Naive thymus-derived CD4-positive, alpha-beta T cell (primary cell): Measurements from ENCODE around the gene LAPTM5. TPM values are rescaled to one million over a fixed set of nuclear protein-coding genes. Genes with fewer than 3 reads are reported as not detected.

ENCODE experiments used
- ATAC-seq: fragments of 150-1000 bp; cut with Tn5 transposase; 2 replicates; pipeline ENCODE4 v1.10.0; 2021; ENCODE audit warnings: mild to moderate bottlenecking, moderate library complexity
- CTCF ChIA-PET: fragments of 350-600 bp; sonication (Branson Sonifier 250); formaldehyde crosslinking; loops from one replicate; lab custom pipeline; 2021; ENCODE audit warnings: antibody characterized with exemption; lab: Charles Lee
- POLR2A ChIA-PET: fragments of 350-600 bp; sonication (Branson Sonifier 250); formaldehyde crosslinking; loops from one replicate; lab custom pipeline; 2021; ENCODE audit warnings: antibody characterized with exemption, inconsistent platforms; lab: Charles Lee
- DNase-seq, 9 donors: peaks; one replicate each; pipeline versions ENCODE4 v3.0.0 to v3.0.0-alpha.2; 2020 to 2022; ENCODE audit warnings: mixed read lengths in 1 of 9
- H3K27ac ChIP-seq: one replicate; pipeline ENCODE4 v1.7.0; 2013; ENCODE audit warnings: mild to moderate bottlenecking, low read depth, low read length, moderate library complexity
- H3K27me3 ChIP-seq, 2 donors: one replicate each; pipeline ENCODE4 v1.7.0; 2013; ENCODE audit warnings: low read length in 2 of 2, mild to moderate bottlenecking in 2 of 2, moderate library complexity in 2 of 2; ENCODE audit not compliant: control insufficient read depth in 2 of 2, insufficient read depth in 2 of 2
- H3K36me3 ChIP-seq, 3 experiments: 1 replicate in 2 of 3; 2 replicates in 1 of 3; pipeline ENCODE4 v1.7.0; 2013; ENCODE audit warnings: low read length in 3 of 3, mild to moderate bottlenecking in 3 of 3, moderate library complexity in 1 of 3; ENCODE audit not compliant: insufficient read depth in 3 of 3, control insufficient read depth in 2 of 3
- H3K4me1 ChIP-seq, 2 donors: one replicate each; pipeline ENCODE4 v1.7.0; 2013; ENCODE audit warnings: low read length in 2 of 2, mild to moderate bottlenecking in 2 of 2, moderate library complexity in 1 of 2; ENCODE audit not compliant: control insufficient read depth in 2 of 2, insufficient read depth in 2 of 2
- H3K4me3 ChIP-seq: 2 replicates; pipeline ENCODE4 v1.7.0; 2013; ENCODE audit warnings: mild to moderate bottlenecking, low read length
- H3K9me3 ChIP-seq, 3 experiments: 1 replicate in 2 of 3; 2 replicates in 1 of 3; pipeline ENCODE4 v1.7.0; 2013; ENCODE audit warnings: low read length in 3 of 3; ENCODE audit not compliant: control insufficient read depth in 2 of 3
- H3K27ac Mint-ChIP-seq, 9 donors: one replicate each; pipeline ENCODE4 v1.8.0; 2020 to 2022; ENCODE audit warnings: mixed read lengths in 9 of 9, mild to moderate bottlenecking in 8 of 9, moderate library complexity in 5 of 9, inconsistent platforms in 2 of 9
- H3K27me3 Mint-ChIP-seq, 5 donors: one replicate each; pipeline ENCODE4 v1.8.0; 2021 to 2022; ENCODE audit warnings: mixed read lengths in 5 of 5, mild to moderate bottlenecking in 1 of 5
- H3K36me3 Mint-ChIP-seq, 5 donors: one replicate each; pipeline ENCODE4 v1.8.0; 2020 to 2022; ENCODE audit warnings: mixed read lengths in 5 of 5, mild to moderate bottlenecking in 3 of 5, inconsistent platforms in 1 of 5
- H3K4me1 Mint-ChIP-seq, 7 donors: one replicate each; pipeline ENCODE4 v1.8.0; 2020 to 2022; ENCODE audit warnings: mixed read lengths in 7 of 7, mild to moderate bottlenecking in 3 of 7, inconsistent platforms in 1 of 7
- H3K4me3 Mint-ChIP-seq, 10 donors: one replicate each; pipeline ENCODE4 v1.8.0; 2020 to 2022; ENCODE audit warnings: mild to moderate bottlenecking in 10 of 10, mixed read lengths in 10 of 10, moderate library complexity in 6 of 10, inconsistent platforms in 2 of 10
- H3K9me3 Mint-ChIP-seq, 11 donors: one replicate each; pipeline ENCODE4 v1.8.0; 2020 to 2022; ENCODE audit warnings: mixed read lengths in 11 of 11, mild to moderate bottlenecking in 4 of 11, inconsistent platforms in 1 of 11, moderate library complexity in 1 of 11
- intact Hi-C, 2 donors: fragments of 100-400 bp; cut with micrococcal nuclease; formaldehyde crosslinking; loops; one replicate each; pipeline ENCODE4 v1.15.1; 2023
- polyA plus RNA-seq, 2 donors: library from polyadenylated mRNA; unstranded; fragments of 300-500 nt; fragmentation: Illumina TruSeq; gene quantifications; one replicate each; pipeline ENCODE4 v1.2.3, GENCODE V29; 2021
- total RNA-seq, 6 experiments: library from RNA in 5 of 6; stranded (reverse) in 5 of 6; gene quantifications; 1 replicate in 5 of 6; 2 replicates in 1 of 6; pipeline ENCODE4 v1.2.3 and lab custom pipeline; 2021 to 2026

The LAPTM5 gene
- total RNA-seq (100 to 1,000 TPM; 464 to 783 (median 647) TPM), polyA plus RNA-seq (100 to 1,000 TPM; 551 to 556 TPM), total RNA-seq (lab: John Stamatoyannopoulos, UW) (533 reads per million, percentile 98 among the genes with 10 or more reads in this experiment)

GRCh38 chr1:30757352-30758120 lies at the start of gene LAPTM5:
Gene LAPTM5 (minus strand): TSS chr1:30757774. CDS start chr1:30757745, 29 bp downstream.
- H3K4me3 ChIP-seq = peak within 1 kb of the TSS; percentile 80
- DNase-seq = peak in 8 of 9 donors; percentile 50 to 70 (median 60)
- peak; percentile 62 for ATAC-seq
- peak within 1 kb of the TSS; percentile 98 for H3K27ac ChIP-seq
- H3K4me3 Mint-ChIP-seq = peak within 1 kb of the TSS; percentile 95 to 100 (median 98)
- peaks cover 58 to 59% of the 10 kb centered on the region in 2 donors for H3K4me1 ChIP-seq
- ChIA-PET CTCF (interaction anchor here (1.3 to 12.1 kb wide), 4 partner anchors 11 to 37 kb away, joined by 3 to 133 read pairs (median 76); no protein-coding TSS in a partner anchor), POLR2A (interaction anchor here (0.5 to 42.4 kb wide), 4 partner anchors 2 to 28 kb away, joined by 3 to 1281 read pairs (median 657); partner anchors contain the start of genes LAPTM5 and MATN1)
- intact Hi-C loops = loop anchor here (1.0 to 10.0 kb wide), 6 partner anchors 8 to 307 kb away; partner anchors contain the start of gene PUM1 (in 1 of the 2)
- peaks cover 0 to 33% (median 6%) of the 10 kb centered on the region in 5 donors for H3K36me3 Mint-ChIP-seq
- H3K27ac Mint-ChIP-seq = peak within 1 kb of the TSS; percentile 90 to 100 (median 97)
- H3K36me3 ChIP-seq = peaks cover 0 to 9% (median 0%) of the 10 kb centered on the region in 3 experiments
- H3K27me3 ChIP-seq = no peaks in the 10 kb centered on the region
- no peaks in the 10 kb centered on the region for H3K9me3 ChIP-seq
- no peaks in the 10 kb centered on the region for H3K9me3 Mint-ChIP-seq
- peaks cover 65 to 90% (median 80%) of the 10 kb centered on the region in 7 donors for H3K4me1 Mint-ChIP-seq
- no peaks in the 10 kb centered on the region for H3K27me3 Mint-ChIP-seq

GRCh38 chr1:30806381-30807317 lies 49.1 kb upstream of the LAPTM5 start:
- H3K4me3 Mint-ChIP-seq = no peak overlapping the region
- no peaks in the 10 kb centered on the region for H3K9me3 Mint-ChIP-seq
- Histone ChIP-seq H3K9me3 (no peaks in the 10 kb centered on the region), H3K27ac (no peak overlapping the region), H3K27me3 (peaks cover 0 to 5% of the 10 kb centered on the region in 2 donors), H3K4me3 (no peak overlapping the region), H3K4me1 (no peaks in the 10 kb centered on the region), H3K36me3 (no peaks in the 10 kb centered on the region)
- intact Hi-C loops = no loop called here
- H3K27me3 Mint-ChIP-seq = peaks cover 34 to 77% (median 53%) of the 10 kb centered on the region in 5 donors
- H3K27ac Mint-ChIP-seq = no peak overlapping the region
- DNase-seq = no peak
- H3K36me3 Mint-ChIP-seq = no peaks in the 10 kb centered on the region
- ChIA-PET POLR2A (no interaction called here), CTCF (no interaction called here)
- no peak for ATAC-seq
- peaks cover 0 to 7% (median 3%) of the 10 kb centered on the region in 7 donors for H3K4me1 Mint-ChIP-seq

- Mint-ChIP-seq H3K27me3 (peaks cover 34 to 70% (median 48%) of the 10 kb centered on the region in 5 donors), H3K27ac (no peak overlapping the region), H3K36me3 (no peaks in the 10 kb centered on the region), H3K4me1 (peaks cover 0 to 7% (median 3%) of the 10 kb centered on the region in 7 donors), H3K9me3 (no peaks in the 10 kb centered on the region), H3K4me3 (no peak overlapping the region)
- DNase-seq (no peak), ATAC-seq (peak; percentile 26)
- Histone ChIP-seq H3K4me1 (no peaks in the 10 kb centered on the region), H3K4me3 (no peak overlapping the region), H3K27ac (no peak overlapping the region), H3K36me3 (no peaks in the 10 kb centered on the region), H3K9me3 (no peaks in the 10 kb centered on the region), H3K27me3 (peaks cover 0 to 5% of the 10 kb centered on the region in 2 donors)
- ChIA-PET POLR2A (no interaction called here), CTCF (interaction anchor here (0.6 kb wide), 1 partner anchor 26 kb away, joined by 3 read pairs; no protein-coding TSS in a partner anchor)
- intact Hi-C loops = no loop called here
Measured at GRCh38 chr1:30805304-30806003, 47.9 kb upstream of the LAPTM5 start.

GRCh38 chr1:30804822-30805221 lies 47.2 kb upstream of the LAPTM5 start:
- POLR2A ChIA-PET = no interaction called here
- H3K4me3 Mint-ChIP-seq = no peak overlapping the region
- no peak overlapping the region for H3K27ac Mint-ChIP-seq
- Histone ChIP-seq H3K9me3 (no peaks in the 10 kb centered on the region), H3K4me1 (no peaks in the 10 kb centered on the region), H3K4me3 (no peak overlapping the region), H3K27me3 (peaks cover 0 to 5% of the 10 kb centered on the region in 2 donors), H3K36me3 (no peaks in the 10 kb centered on the region), H3K27ac (no peak overlapping the region)
- H3K36me3 Mint-ChIP-seq = no peaks in the 10 kb centered on the region
- intact Hi-C loops = no loop called here
- H3K4me1 Mint-ChIP-seq = peaks cover 0 to 7% (median 3%) of the 10 kb centered on the region in 7 donors
- H3K9me3 Mint-ChIP-seq = no peaks in the 10 kb centered on the region
- peaks cover 30 to 64% (median 41%) of the 10 kb centered on the region in 5 donors for H3K27me3 Mint-ChIP-seq
- DNase-seq (no peak), ATAC-seq (no peak)
- CTCF ChIA-PET = interaction anchor here (0.6 to 1.5 kb wide), 2 partner anchors 25 to 107 kb away, joined by 3 to 5 read pairs; no protein-coding TSS in a partner anchor

GRCh38 chr1:30804352-30804751 lies 46.8 kb upstream of the LAPTM5 start:
- no peak overlapping the region for H3K4me3 ChIP-seq
- no peaks in the 10 kb centered on the region for H3K36me3 ChIP-seq
- Mint-ChIP-seq H3K27ac (no peak overlapping the region), H3K9me3 (no peaks in the 10 kb centered on the region), H3K4me1 (peaks cover 0 to 9% (median 3%) of the 10 kb centered on the region in 7 donors), H3K27me3 (peaks cover 27 to 65% (median 42%) of the 10 kb centered on the region in 5 donors), H3K36me3 (no peaks in the 10 kb centered on the region), H3K4me3 (no peak overlapping the region)
- intact Hi-C loops = no loop called here
- DNase-seq (no peak), ATAC-seq (no peak)
- H3K4me1 ChIP-seq = no peaks in the 10 kb centered on the region
- H3K9me3 ChIP-seq = no peaks in the 10 kb centered on the region
- H3K27ac ChIP-seq = no peak overlapping the region
- POLR2A ChIA-PET = no interaction called here
- CTCF ChIA-PET = interaction anchor here (0.6 to 4.9 kb wide), 3 partner anchors 79 to 124 kb away, joined by 3 to 16 read pairs (median 5); no protein-coding TSS in a partner anchor
- H3K27me3 ChIP-seq = peaks cover 0 to 5% of the 10 kb centered on the region in 2 donors
